ENCODE measurements around the gene ASCC2. TPM values are rescaled to one million over a fixed set of nuclear protein-coding genes. Genes with fewer than 3 reads are reported as not detected.

Gene ASCC2
- total and polyA plus RNA-seq, 2 donors (not counting 3 experiments of a cell fraction or from before 2014, with no cell fraction given): 43.6 to 60.7 TPM

DNA sequence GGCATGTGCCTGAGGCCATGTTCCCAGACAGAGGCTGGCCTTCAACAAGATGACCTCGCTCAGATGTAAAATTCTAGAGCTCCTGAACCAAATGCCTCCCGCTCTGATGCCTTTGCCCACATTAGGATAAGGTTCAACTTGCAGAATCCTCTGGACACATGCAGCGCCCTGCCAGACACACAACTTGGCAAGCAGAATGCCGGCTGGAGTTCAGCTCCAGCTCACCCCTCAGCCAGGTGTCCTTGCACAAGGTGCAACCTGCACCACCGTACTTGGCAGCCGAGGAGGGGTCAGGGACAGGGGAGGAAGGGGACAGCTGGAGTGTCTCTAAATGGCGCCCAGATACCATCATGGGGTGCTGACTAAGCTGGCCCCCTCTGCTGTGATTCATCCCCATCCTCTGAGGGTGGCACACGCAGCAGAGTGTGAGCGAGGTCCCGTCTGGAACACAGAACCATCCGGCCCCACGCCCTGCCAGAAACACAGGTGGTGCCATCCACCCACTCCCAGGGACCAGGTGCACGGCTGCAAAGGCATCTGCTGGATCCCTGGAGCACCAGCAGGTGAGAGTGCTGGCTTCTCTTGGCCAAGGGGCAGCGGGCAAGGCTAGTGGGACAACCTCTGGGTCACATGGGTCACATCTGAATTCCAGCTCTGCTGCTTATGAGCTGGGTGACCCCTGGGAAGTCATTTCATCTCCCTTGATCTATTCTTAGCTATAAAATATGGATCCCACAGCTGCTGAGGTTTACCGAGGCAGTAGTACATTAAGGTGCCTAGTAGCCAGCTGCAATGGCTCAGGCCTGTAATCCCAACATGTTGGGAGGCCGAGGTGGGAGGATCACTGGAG lies 84.0 kb downstream of the ASCC2 start:
- no TSS peak for BruUV-seq (replicated peaks)
- CTCF ChIA-PET: interaction anchor here (0.6 to 1.3 kb wide), 2 partner anchors 52 to 118 kb away, joined by 3 read pairs; no protein-coding TSS in a partner anchor

More for the DNA sequence above, 84.0 kb downstream of the ASCC2 start:
- Histone ChIP-seq H3K36me3 (ENCODE audit: control insufficient read depth in 2 of 2, extremely low read depth in 1 of 2, insufficient read depth in 2 of 2, low read length in 2 of 2) (no peaks in the 10 kb centered on the region), H3K9me1 (replicated peaks; ENCODE audit: control insufficient read depth, extremely low read depth, insufficient read depth, low read length) (no peaks in the 10 kb centered on the region), H3K9me3 (replicated peaks; ENCODE audit: control insufficient read depth, insufficient read depth, low read length) (no peaks in the 10 kb centered on the region), H3K27ac (ENCODE audit: insufficient read depth, low read depth, low read length) (no peak overlapping the region), H3K27me3 (ENCODE audit: control insufficient read depth in 2 of 2, insufficient read depth in 2 of 2, low read length in 2 of 2) (no peaks in the 10 kb centered on the region), H3K4me2 (ENCODE audit: insufficient read depth, low read length) (no peak overlapping the region), H2AFZ (ENCODE audit: low read depth, low read length) (no peak overlapping the region), H3K9ac (replicated peaks; ENCODE audit: extremely low read depth, insufficient read depth, low read length) (no peak overlapping the region), H3K4me3 (replicated peaks in 1 of 3; ENCODE audit: insufficient read depth in 1 of 3, low read depth in 1 of 3, low read length in 3 of 3) (no peak overlapping the region), H4K20me1 (replicated peaks; ENCODE audit: control insufficient read depth, extremely low read depth, insufficient read depth, low read length) (no peaks in the 10 kb centered on the region), H3K79me2 (ENCODE audit: control insufficient read depth, insufficient read depth, low read length) (no peaks in the 10 kb centered on the region), H3K4me1 (ENCODE audit: control insufficient read depth, extremely low read depth, insufficient read depth, low read length) (no peaks in the 10 kb centered on the region)
- FAIRE-seq (no peak), DNase-seq (ENCODE audit: low read depth, low spot score) (no peak)
- POLR2A ChIA-PET: no interaction called here
- TF ChIP-seq GATA2 (IDR thresholded peaks at IDR 0.05; ENCODE audit: insufficient read depth, insufficient read length, low read depth, low read length) (no peak), POLR2AphosphoS5 (IDR thresholded peaks at IDR 0.05; ENCODE audit: insufficient read depth, low read depth, low read length) (no peak), POLR2A (IDR thresholded peaks at IDR 0.05; ENCODE audit: low read depth, low read length) (no peak), JUN (IDR thresholded peaks at IDR 0.05; ENCODE audit: borderline replicate concordance, insufficient read depth, insufficient read length, low read depth) (no peak), MYC (IDR thresholded peaks at IDR 0.05; ENCODE audit: low read depth, low read length) (no peak), EZH2 (IDR thresholded peaks at IDR 0.05; ENCODE audit: borderline replicate concordance, low read depth, low read length, severe bottlenecking) (no peak), FOS (IDR thresholded peaks at IDR 0.05; ENCODE audit: borderline replicate concordance, insufficient read depth, low read length) (no peak)
- TF ChIP-seq, protein P1, sequence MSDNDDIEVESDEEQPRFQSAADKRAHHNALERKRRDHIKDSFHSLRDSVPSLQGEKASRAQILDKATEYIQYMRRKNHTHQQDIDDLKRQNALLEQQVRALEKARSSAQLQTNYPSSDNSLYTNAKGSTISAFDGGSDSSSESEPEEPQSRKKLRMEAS (IDR thresholded peaks at IDR 0.05; ENCODE audit: insufficient read depth, insufficient read length): no peak
- TF ChIP-seq, protein P2, sequence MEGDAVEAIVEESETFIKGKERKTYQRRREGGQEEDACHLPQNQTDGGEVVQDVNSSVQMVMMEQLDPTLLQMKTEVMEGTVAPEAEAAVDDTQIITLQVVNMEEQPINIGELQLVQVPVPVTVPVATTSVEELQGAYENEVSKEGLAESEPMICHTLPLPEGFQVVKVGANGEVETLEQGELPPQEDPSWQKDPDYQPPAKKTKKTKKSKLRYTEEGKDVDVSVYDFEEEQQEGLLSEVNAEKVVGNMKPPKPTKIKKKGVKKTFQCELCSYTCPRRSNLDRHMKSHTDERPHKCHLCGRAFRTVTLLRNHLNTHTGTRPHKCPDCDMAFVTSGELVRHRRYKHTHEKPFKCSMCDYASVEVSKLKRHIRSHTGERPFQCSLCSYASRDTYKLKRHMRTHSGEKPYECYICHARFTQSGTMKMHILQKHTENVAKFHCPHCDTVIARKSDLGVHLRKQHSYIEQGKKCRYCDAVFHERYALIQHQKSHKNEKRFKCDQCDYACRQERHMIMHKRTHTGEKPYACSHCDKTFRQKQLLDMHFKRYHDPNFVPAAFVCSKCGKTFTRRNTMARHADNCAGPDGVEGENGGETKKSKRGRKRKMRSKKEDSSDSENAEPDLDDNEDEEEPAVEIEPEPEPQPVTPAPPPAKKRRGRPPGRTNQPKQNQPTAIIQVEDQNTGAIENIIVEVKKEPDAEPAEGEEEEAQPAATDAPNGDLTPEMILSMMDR (IDR thresholded peaks at IDR 0.05; ENCODE audit: extremely low read depth in 1 of 2, insufficient read depth in 1 of 2, low read depth in 1 of 2, low read length in 2 of 2): no peak
- dilution Hi-C loops (cut with MboI; ENCODE audit: extremely low pct_ligation_motif_present, low sequenced_read_pairs) (no loop called here), intact Hi-C loops (cut with micrococcal nuclease) (no loop called here)

All from endothelial cell of umbilical vein (primary cell).